Cardiac septum (tissue), 1 donor: ENCODE results near the gene SLC16A1. TPM values are rescaled to one million over a fixed set of nuclear protein-coding genes. Genes with fewer than 3 reads are reported as not detected.
"Not testable (repeated sequence)": the region's sequence is repeated elsewhere in the genome, so short reads cannot be mapped to it uniquely, and the experiment has no call there.

Experiments
- DNase-seq: peaks from one replicate; pipeline ENCODE4 v3.0.0-alpha.2; 2020; ENCODE audit warnings: low spot score
- intact Hi-C: fragments of 100-400 bp; cut with DNase I; formaldehyde crosslinking; loops from one replicate; pipeline ENCODE4 v1.14.0; 2022
- total RNA-seq: library from RNA; stranded (reverse); fragmentation: NEBNext Ultra II Directional; extraction: Animal tissue kit (Norgen Biotek cat#: 25700); gene quantifications from one replicate; pipeline ENCODE4 v1.2.1, GENCODE V29; 2021
- donor health status: DM: no; HTN: no; CAD: no.

Gene SLC16A1
- total RNA-seq, 1 donor from 2014 or later, result 119 TPM

DNA sequence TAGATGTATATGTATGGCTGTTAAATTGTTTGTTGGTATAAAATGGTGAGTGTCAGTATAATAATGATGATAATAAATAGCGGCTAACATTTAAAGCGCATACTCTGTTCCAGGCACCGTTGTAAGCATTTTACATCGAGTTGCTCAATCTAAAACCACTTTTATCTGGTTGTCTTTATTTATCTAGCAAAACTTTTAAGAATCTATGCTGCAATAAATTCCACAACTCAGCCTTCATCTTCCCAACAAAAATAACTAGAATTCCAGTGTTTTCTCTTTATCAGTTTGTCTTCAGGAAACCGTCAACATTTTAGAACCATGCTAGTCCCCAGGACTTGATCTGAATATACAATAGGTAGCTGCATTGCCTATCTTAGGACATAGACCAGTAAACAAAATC is 19.3 kb upstream of the SLC16A1 start:
- intact Hi-C loops, result no loop called here
- DNase-seq, result no peak

DNA sequence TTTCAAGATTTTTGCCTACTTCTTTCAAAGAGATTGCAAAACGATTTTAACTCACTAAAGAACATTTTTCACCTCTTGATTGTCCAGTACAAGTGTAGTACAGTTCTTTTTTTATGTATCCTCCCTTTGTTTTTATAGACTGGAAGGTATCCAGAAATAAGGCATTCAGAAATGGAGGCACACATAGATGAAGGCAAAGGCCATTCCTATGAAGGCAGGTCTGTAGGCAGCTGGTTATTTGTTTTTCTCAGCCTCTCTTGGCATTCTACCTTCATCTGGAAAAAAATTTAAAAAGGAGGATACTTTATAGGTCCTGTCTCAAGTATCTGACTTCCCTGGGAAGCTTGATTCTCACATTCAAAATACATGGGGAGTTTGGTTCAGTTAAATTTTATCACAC is 18.6 kb upstream of the SLC16A1 start:
- intact Hi-C loops, result no loop called here
- no peak for DNase-seq

DNA sequence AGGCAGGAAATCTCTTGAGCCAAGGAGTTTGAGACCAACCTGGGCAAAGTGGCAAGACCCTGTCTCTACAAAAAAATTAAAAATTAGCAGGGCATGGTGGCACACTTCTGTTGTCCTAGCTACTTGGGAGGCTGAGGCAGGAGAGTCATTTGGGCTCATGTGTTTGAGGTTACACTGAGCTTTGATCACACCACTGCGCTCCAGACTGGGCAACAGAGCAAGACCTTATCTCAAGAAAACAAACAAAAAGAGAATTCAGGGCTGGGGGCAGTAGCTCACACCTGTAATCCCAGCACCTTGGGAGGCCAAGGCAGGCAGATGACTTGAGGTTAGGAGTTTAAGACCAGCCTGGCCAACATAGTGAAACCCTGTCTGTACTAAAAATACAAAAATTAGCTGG is 17.8 kb upstream of the SLC16A1 start:
- intact Hi-C loops, result no loop called here
- no peak for DNase-seq

DNA sequence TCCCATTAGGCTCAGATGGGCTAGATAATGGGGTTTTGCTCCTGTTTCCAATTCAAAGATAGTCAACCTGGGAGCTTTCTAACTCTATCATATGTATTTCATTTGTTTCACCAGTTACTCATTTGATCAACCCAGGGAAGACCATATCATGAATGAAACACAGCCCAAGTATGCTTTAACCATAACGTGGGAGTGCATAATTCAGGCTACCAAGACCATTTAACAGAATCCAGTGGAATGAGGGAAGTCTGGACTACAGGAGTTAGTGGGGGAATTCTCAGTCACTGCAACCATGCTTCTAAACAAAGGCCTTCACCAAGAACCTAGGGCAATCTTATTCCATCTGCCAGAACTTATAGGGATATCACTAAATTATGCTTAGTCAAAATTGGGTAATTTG is 15.0 kb upstream of the SLC16A1 start:
- intact Hi-C loops, result no loop called here

DNA sequence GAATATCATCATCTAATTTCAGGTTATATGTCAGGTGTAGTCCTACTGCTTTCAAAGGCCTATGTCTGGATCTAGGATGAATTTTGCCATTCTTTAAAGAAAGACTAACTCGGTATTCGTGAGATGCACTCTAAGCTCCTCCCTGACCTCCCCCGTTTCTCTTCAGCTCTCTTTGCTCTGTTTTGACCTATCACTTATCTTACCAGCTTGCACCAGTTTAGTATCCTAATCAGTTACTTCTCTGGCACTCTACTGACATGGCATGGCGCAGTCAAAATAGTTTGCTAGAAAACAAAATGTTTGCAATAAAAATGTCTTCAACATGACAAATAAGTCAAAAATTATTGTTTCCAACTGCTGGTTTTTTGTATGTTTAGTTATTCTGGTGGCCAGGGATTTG is 8.4 kb upstream of the SLC16A1 start:
- intact Hi-C loops, result no loop called here
- no peak for DNase-seq

More for the DNA sequence above, 15.0 kb upstream of the SLC16A1 start:
- DNase-seq, result no peak

DNA sequence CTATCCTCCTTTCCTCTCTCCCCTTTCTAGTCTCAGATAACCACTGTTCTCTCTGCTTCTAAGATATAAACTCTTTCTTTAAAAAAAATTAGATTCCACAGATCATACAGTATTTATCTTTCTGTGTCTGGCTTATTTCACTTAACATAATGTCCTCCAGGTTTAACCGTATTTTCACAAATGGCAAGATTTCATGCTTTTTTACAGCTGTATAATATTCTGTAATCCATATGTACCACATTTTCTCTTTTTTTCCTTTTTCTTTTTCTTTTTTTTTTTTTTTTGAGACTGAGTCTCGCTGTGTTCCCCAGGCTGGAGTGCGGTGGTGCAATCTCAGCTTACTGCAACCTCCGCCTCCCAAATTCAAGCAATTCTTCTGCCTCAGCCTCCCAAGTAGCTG is 5.1 kb upstream of the SLC16A1 start:
- no peak for DNase-seq
- intact Hi-C loops, result no loop called here

DNA sequence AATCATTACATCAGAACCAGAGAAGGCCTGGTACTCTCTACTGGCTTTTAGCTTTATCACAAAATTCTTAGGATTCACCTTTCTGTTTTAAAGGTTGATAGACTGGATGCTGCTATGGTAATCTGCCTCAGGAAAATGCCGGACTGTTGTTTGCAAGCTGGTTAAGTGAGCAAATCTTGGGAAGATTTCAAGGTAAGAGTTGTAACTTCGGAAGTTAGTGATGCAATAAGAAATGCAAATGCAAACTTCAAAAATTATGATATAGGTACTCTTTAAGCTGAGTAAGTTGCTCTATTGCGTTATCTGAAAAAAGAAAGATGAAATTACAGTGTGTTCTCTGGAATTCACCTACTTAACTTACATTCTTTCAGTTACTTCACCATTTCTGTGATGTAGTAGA is 4.4 kb upstream of the SLC16A1 start:
- DNase-seq, result no peak
- intact Hi-C loops, result no loop called here

DNA sequence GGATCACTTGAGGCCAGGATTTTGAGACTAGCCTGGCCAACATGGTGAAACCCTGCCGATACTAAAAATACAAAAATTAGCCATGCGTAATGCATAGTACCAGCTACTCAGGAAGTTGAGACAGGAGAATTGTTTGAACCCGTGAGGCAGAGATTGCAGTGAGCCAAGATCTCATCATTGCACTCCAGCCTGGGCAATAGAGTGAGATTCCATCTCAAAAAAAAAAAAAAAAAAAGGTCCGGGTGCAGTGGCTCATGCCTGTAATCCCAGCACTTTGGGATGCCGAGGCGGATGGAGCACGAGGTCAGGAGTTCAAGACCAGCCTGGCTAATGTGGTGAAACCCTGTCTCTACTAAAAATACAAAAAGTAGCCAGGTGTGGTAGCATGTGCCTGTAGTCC is 2.2 kb upstream of the SLC16A1 start:
- not testable (repeated sequence) for DNase-seq
- intact Hi-C loops, result loop anchor here (5.0 kb wide), 2 partner anchors 151 to 241 kb away; partner anchors contain the start of gene PPM1J

DNA sequence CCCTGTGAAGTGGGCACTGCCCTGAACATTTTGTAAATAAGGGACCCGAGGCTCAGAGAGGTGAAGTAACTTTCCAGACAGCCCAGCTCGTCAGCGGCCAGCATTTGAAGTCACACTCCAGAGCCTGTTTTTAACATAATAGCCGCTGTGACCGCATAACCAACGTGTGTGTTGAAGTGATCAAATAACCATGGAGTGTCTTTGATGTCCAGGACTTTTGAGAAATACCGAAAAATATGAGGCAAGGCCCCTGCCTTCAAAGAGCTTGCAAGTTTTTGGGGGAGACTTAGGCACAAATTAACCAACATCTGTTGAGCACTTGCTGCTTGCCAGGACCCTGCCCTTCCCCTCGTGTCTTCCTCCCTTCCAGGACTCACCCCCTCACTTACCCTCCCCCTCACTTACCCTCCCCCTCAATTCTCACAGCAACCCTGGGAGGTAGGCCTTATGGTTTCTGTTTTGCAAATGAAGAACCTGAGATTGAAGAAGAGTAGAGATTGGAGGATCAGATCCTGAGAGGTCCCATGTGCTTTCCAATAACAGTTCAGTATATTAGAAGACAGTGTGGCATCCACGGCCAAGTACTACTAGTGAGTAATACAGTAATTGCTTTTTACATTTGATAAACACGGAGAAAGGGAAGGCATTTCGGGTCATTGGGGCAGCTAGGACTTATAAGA is 1.3 kb upstream of the SLC16A1 start:
- no peak for DNase-seq
- intact Hi-C loops, result loop anchor here (2.0 to 5.0 kb wide), 5 partner anchors 42 to 338 kb away; partner anchors contain the start of genes CAPZA1, PPM1J and ST7L

DNA sequence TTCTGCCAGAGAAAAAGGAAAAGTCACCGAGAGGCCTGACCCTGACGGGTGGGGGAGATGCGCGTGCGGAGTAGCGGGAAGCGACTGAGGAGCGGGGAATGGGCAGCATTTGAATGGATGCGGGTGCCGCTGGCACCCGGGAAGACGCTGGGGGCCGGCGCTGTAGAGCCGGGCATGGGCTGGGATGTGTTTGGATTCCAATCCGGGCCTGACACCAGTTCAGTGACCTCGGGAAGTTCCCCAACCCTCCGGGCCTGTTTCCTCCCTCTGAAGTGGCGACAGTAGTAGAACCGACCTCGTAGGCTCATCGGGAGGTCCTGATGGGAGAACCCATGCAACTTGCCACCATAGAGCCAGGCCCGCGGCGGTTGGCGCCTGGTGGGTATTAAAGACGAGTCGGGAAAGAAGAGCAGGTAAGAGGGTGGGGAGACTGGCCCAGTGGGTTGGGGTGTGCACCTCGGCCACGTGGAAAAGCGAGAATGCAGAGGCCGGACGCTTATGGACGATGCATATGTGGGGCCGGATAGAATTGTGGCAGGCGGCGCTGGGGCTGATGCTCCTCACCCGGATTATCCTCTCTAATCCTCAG is 642 bp upstream of the SLC16A1 start:
- intact Hi-C loops, result loop anchor here (2.0 to 5.0 kb wide), 5 partner anchors 42 to 338 kb away; partner anchors contain the start of genes CAPZA1, PPM1J and ST7L
- peak; percentile 81 for DNase-seq

DNA sequence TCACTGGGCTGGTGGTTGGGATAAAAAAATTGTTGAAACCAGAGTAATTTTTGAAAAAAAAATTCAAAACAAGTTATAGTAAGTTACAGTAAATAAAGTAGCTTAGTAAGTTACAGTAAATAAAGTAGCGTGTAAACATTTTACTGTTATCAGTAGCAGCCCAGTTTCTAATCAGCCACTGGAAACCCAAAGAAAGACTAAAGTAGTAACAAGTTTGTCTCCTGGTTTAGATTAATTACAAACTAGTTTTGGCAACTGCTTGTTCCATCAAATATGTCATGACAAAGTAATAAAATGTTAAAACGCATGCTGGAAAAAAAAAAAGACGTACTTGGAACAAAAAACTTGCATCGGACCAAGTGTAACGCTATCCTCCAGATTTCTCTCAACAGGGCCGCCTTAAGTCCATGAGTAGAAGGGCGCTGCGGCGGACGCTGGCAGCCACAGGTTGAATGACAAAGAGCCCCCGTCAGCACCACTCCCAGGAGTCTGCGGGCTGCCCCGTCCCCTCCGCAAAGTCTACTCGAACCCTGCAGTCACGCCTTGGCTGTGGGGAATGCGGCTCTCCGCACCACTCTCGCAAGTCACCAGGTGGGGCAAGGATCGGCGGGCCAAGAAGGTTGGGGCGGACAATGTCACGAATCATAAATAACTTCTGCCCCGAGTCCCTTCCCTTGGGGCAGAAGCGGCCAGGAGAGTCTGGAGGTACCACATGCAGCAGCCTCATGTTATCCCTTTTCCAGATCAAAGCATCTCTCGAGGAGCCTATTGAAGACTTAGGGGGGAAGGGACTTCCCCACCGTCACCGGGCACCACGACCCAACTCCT is 837 bp downstream of the SLC16A1 start:
- intact Hi-C loops, result loop anchor here (2.0 to 5.0 kb wide), 3 partner anchors 74 to 238 kb away; partner anchors contain the start of gene PPM1J

DNA sequence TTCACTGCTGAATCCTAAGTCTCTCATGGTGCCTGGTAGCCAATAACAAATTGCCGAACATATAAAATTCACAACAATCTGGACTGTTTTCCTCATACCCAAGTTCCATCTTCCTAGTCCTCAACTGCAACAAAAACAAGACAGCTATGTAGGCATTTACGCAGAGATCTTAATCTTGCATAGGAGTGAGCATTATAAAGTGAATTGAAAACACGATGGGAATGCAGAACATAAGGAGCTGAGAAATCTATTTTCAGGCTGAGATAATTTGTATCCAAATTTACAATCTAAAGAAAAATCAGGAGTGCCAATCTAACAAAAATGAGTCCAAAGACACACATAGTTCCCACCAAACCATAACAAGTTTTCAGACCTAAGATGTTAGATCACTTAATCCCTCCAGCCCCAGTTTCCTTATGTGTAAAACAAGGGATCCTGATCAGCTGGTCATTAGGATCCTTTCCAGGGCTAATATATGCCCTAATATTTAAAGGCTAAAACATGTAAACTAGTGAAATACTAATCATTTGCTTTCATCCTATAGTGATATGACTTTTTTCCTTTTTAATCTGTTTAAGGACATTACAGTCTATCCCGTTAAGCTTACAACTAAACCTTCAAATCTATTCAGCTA is 1.9 kb downstream of the SLC16A1 start:
- intact Hi-C loops, result loop anchor here (2.0 kb wide), 1 partner anchor 73 kb away; no protein-coding TSS in a partner anchor
- DNase-seq, result no peak

More for the DNA sequence above, 837 bp downstream of the SLC16A1 start:
- DNase-seq, result peak; percentile 80

DNA sequence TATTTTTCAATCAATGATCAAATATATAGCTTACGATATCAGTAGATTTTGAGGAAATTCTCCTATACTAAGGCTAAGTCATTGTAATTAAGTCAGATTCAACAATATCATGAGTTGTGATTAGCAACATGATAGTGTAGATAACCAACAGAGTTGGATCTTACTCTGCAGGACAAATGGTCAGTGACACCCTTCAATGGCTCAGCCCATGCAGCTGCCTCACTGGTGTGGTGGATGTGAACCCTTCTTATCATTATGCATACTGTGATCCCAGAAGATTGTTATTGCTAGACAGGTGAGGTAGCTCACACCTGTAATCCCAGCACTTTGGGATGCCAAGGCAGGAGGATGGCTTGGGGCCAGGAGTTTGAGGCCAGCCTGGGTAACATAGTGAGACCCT is 5.6 kb downstream of the SLC16A1 start:
- intact Hi-C loops, result no loop called here
- no peak for DNase-seq

DNA sequence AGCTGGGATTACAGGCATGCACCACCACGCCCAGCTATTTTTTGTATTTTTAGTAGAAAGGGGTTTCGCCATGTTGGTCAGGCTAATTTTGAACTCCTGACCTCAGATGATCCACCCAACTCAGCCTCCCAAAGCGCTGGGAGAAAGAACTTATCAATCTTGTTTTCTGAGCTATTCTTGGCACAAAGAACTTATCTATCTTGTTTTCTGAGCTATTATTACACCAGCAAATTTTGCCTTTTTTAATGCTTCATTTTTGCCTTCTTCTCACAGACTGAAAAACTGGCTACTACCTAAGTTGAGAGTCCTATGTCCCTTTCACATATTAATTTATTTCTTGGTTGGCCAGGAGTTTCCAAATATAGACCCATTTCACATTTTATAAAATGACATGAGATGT is 9.3 kb downstream of the SLC16A1 start:
- DNase-seq, result no peak
- intact Hi-C loops, result no loop called here

DNA sequence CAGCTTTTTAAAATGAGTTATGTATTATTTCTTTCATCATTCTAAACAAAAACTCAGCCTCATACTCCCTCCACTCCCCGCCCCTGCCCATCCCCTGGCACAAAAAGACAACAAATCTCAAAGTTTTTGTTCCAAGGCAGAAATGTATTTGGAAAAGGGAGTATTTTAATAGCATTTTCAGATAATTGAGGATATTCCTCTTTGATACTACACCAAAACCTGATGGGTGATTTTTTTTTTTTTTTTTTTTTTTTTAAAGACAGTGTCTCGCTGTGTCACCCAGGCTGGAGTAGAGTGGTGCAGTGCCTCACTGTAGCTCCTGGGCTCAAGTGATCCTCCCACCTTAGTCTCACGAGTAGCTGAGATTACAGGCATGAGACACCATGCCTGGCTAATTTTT is 16.2 kb downstream of the SLC16A1 start:
- intact Hi-C loops, result no loop called here

DNA sequence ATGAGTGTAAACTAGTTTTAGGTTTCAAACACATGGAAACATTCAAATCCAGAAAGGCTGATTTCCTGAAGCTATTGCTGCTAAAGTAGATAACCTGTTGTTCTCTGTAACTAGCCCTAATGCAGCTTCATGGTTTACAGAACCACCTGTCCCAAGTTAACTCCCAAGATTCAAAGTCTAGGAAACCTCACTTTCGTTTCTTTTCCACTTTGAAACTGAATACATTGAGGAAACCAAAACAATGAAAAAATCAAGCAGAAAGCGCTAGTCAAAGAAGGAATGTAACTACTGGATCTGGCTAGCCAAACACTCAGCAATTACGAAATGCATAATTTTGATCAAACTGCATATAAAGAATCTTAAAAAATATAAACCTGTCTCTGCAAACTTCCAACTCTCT is 17.8 kb downstream of the SLC16A1 start:
- no peak for DNase-seq
- intact Hi-C loops, result no loop called here

More for the DNA sequence above, 16.2 kb downstream of the SLC16A1 start:
- no peak for DNase-seq

DNA sequence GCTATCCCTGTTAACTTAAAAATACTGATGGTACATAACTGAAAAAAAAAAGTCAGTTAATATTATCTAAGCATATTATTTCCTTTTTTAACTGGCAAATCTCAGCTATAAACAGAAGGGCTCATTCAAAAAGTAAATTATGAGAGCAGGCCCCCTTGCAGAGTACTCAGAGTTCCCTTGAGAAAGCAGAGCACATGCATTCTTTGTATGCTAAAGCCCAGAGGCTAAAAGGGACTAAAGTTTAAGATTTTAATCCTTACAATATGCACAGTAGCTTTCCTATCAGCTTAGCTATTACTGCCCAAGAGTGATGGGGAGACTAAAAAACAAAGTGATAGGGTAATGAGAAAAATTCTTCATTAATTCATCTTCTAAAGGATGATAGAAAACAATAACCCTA is 18.5 kb downstream of the SLC16A1 start:
- DNase-seq, result no peak
- intact Hi-C loops, result no loop called here

DNA sequence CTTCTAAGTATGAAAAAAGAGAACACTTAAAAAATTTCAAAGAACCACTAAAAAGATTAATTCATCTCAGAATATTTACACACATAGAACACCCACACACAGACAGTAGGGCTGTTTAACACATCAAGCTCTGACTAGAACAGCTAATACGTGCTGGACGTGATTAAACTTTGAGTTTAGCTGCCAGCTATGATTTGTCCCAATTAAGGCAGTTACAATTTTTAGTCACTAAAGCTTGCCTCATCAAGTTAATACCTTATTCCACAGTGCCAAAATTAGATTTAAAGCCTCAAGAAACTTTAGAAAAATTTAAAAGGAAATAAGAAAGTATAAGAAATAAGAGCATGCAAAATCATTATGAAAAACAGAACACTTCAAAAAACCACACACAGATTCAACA is 18.9 kb downstream of the SLC16A1 start:
- no peak for DNase-seq
- intact Hi-C loops, result no loop called here

DNA sequence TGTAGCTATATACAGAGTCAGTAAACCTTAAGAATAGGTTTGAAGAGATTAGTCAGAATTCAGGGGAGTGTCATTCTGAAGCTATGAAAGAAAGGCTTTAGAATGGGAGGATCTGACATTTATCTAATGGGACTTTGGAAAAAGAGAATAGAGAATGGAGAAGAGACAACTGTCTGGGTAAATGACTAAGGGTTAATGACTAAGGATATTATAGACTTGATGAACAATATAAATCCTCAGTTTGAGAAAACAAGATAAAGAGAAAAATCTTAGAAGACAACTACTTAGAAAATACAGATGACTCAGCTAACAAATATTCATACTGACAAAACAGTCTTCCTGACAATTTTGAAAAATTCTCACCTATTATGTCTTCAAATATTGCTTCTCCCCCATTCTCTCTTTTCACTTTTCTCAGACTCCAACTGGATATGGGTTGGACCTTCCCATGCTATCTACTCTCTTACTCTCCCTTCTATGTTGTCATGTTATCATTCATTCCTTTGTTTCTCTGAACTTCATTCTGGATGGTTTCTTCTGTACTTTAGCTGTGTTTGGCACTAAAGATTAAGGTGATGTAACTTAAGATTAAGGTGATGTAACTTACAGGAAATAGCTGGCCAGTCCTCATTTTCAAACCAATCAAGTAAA is 20.4 kb downstream of the SLC16A1 start:
- DNase-seq, result no peak
- intact Hi-C loops, result no loop called here
